ENCODE measurements around the gene CPXM1. TPM values are rescaled to one million over a fixed set of nuclear protein-coding genes. Genes with fewer than 3 reads are reported as not detected.
"Not testable (repeated sequence)": the region's sequence is repeated elsewhere in the genome, so short reads cannot be mapped to it uniquely, and the experiment has no call there.

CPXM1 gene
- polyA plus RNA-seq, 1 donor (not counting 4 experiments of a cell fraction or from before 2014, with no cell fraction given), result not detected

DNA sequence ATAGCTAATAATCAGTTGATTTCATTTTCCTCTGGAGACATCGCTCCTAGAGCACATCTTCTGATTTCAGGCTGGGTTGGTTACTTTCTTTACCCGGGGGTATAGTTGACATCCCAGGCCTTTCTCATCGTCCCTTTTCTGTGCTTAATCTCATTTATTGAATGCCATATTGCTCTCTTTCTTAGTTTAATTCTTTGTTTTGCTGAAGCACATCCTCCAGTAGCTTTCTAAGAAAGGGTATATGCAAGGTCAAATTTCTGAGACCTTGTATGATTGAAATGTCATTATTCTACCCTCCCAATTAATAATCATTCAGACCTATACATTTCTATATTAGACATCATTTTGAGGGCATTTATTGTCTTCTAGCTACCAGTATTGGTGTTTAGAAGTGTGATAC lies 11.8 kb upstream of the CPXM1 start:
- H3K27me3 ChIP-seq (ENCODE audit: control insufficient read depth, extremely low read depth, insufficient read depth, low read length), result peaks cover 9% of the 10 kb centered on the region
- dilution Hi-C loops (cut with MboI; ENCODE audit: extremely low pct_ligation_motif_present, low sequenced_read_pairs), result no loop called here
- no peak overlapping the region for H3K27ac ChIP-seq (ENCODE audit: control insufficient read depth, insufficient read depth, low read length)

DNA sequence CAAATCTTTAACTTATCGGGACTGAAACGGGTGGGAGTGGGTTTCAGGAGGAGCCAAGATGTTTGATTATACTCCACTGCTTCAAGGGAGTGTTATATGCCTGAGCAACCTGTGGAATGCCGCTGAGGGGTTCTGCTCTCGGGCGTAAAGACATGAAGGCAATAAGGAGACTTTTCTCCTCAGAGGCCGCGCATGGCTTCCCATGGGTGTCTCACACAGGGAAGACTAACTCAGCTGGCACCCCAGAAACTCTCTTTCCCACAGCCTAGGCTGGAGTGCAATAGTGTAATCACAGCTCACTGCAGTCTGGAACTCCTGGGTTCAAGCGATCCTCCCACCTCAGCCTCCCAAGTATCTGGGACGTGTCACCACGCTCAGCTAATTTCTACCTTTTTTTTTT lies 9.3 kb upstream of the CPXM1 start:
- dilution Hi-C loops (cut with MboI; ENCODE audit: extremely low pct_ligation_motif_present, low sequenced_read_pairs), result no loop called here
- FAIRE-seq, result no peak
- Histone ChIP-seq H3K27me3 (ENCODE audit: control insufficient read depth, extremely low read depth, insufficient read depth, low read length) (peaks cover 32% of the 10 kb centered on the region), H3K36me3 (ENCODE audit: control insufficient read depth in 2 of 2, extremely low read depth in 1 of 2, insufficient read depth in 2 of 2, low read length in 2 of 2) (no peaks in the 10 kb centered on the region), H4K20me1 (ENCODE audit: control insufficient read depth, extremely low read depth, insufficient read depth, low read length) (no peaks in the 10 kb centered on the region), H3K9me1 (ENCODE audit: control insufficient read depth, extremely low read depth, insufficient read depth, low read length) (no peaks in the 10 kb centered on the region), H3K4me1 (ENCODE audit: control insufficient read depth, extremely low read depth, insufficient read depth, low read length) (peaks cover 7% of the 10 kb centered on the region), H3K4me3 (ENCODE audit: control insufficient read depth in 2 of 3, extremely low read depth in 1 of 3, insufficient read depth in 2 of 3, low read depth in 1 of 3, low read length in 3 of 3) (no peak overlapping the region), H3K9ac (ENCODE audit: control insufficient read depth, extremely low read depth, insufficient read depth, low read length) (no peak overlapping the region), H3K27ac (ENCODE audit: control insufficient read depth, insufficient read depth, low read length) (no peak overlapping the region), H3K4me2 (ENCODE audit: control insufficient read depth, extremely low read depth, insufficient read depth, low read depth, low read length) (no peak overlapping the region), H2AFZ (ENCODE audit: control insufficient read depth, low read length) (no peak overlapping the region), H3K9me3 (ENCODE audit: control insufficient read depth, low read depth, low read length) (peaks cover 2% of the 10 kb centered on the region), H3K79me2 (ENCODE audit: control insufficient read depth, insufficient read depth, low read length) (no peaks in the 10 kb centered on the region)
- DNase-seq (ENCODE audit: low read depth, low spot score), result no peak
- TF ChIP-seq CTCF (optimal IDR thresholded peaks at IDR 0.05 in 1 of 3, IDR thresholded peaks at IDR 0.05 in 1 of 3, conservative IDR thresholded peaks at IDR 0.05 in 1 of 3; ENCODE audit: extremely low read depth in 1 of 3, insufficient read depth in 2 of 3, low read length in 3 of 3), result no peak
- TF ChIP-seq EZH2 (IDR thresholded peaks at IDR 0.05; ENCODE audit: low read length), result no peak

More for the DNA sequence above, 11.8 kb upstream of the CPXM1 start:
- Histone ChIP-seq H3K9me3 (ENCODE audit: control insufficient read depth, low read depth, low read length) (peaks cover 2% of the 10 kb centered on the region), H2AFZ (ENCODE audit: control insufficient read depth, low read length) (no peak overlapping the region), H3K4me2 (ENCODE audit: control insufficient read depth, extremely low read depth, insufficient read depth, low read depth, low read length) (no peak overlapping the region), H3K9ac (ENCODE audit: control insufficient read depth, extremely low read depth, insufficient read depth, low read length) (no peak overlapping the region), H3K4me3 (ENCODE audit: control insufficient read depth in 2 of 3, extremely low read depth in 1 of 3, insufficient read depth in 2 of 3, low read depth in 1 of 3, low read length in 3 of 3) (no peak overlapping the region), H3K9me1 (ENCODE audit: control insufficient read depth, extremely low read depth, insufficient read depth, low read length) (no peaks in the 10 kb centered on the region), H3K36me3 (ENCODE audit: control insufficient read depth in 2 of 2, extremely low read depth in 1 of 2, insufficient read depth in 2 of 2, low read length in 2 of 2) (no peaks in the 10 kb centered on the region), H3K79me2 (ENCODE audit: control insufficient read depth, insufficient read depth, low read length) (no peaks in the 10 kb centered on the region), H4K20me1 (ENCODE audit: control insufficient read depth, extremely low read depth, insufficient read depth, low read length) (no peaks in the 10 kb centered on the region), H3K4me1 (ENCODE audit: control insufficient read depth, extremely low read depth, insufficient read depth, low read length) (peaks cover 9% of the 10 kb centered on the region)
- DNase-seq (ENCODE audit: low read depth, low spot score) (no peak), FAIRE-seq (no peak)
- TF ChIP-seq EZH2 (IDR thresholded peaks at IDR 0.05; ENCODE audit: low read length) (no peak), CTCF (optimal IDR thresholded peaks at IDR 0.05 in 1 of 3, IDR thresholded peaks at IDR 0.05 in 1 of 3, conservative IDR thresholded peaks at IDR 0.05 in 1 of 3; ENCODE audit: extremely low read depth in 1 of 3, insufficient read depth in 2 of 3, low read length in 3 of 3) (no peak)

DNA sequence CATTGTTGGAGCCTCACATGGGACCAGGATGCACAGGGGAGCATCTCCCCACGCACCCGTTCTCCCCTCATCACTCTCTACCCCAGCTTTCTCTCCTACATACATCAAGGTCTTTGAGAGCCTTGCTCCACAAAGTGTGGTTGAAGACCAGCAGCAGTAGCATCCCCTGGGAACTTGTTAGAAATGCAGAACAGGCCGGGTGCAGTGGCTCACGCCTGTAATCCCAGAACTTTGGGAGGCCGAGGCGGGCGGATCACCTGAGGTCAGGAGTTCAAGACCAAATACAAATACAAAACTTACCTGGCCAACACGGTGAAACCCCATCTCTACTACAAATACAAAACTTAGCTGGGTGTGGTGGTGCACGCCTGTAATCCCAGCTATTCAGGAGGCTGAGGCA lies 7.5 kb upstream of the CPXM1 start:
- H3K36me3 ChIP-seq (ENCODE audit: control insufficient read depth in 2 of 2, extremely low read depth in 1 of 2, insufficient read depth in 2 of 2, low read length in 2 of 2); FAIRE-seq: not testable (repeated sequence)
- H3K27me3 ChIP-seq (ENCODE audit: control insufficient read depth, extremely low read depth, insufficient read depth, low read length), result peaks cover 50% of the 10 kb centered on the region

More for the DNA sequence above, 7.5 kb upstream of the CPXM1 start:
- H3K4me3 ChIP-seq (ENCODE audit: control insufficient read depth in 2 of 3, extremely low read depth in 1 of 3, insufficient read depth in 2 of 3, low read depth in 1 of 3, low read length in 3 of 3); H3K9ac ChIP-seq (ENCODE audit: control insufficient read depth, extremely low read depth, insufficient read depth, low read length); H3K79me2 ChIP-seq (ENCODE audit: control insufficient read depth, insufficient read depth, low read length); H3K9me3 ChIP-seq (ENCODE audit: control insufficient read depth, low read depth, low read length); H3K4me1 ChIP-seq (ENCODE audit: control insufficient read depth, extremely low read depth, insufficient read depth, low read length); DNase-seq (ENCODE audit: low read depth, low spot score); H3K4me2 ChIP-seq (ENCODE audit: control insufficient read depth, extremely low read depth, insufficient read depth, low read depth, low read length); H3K27ac ChIP-seq (ENCODE audit: control insufficient read depth, insufficient read depth, low read length); H4K20me1 ChIP-seq (ENCODE audit: control insufficient read depth, extremely low read depth, insufficient read depth, low read length); H3K9me1 ChIP-seq (ENCODE audit: control insufficient read depth, extremely low read depth, insufficient read depth, low read length); dilution Hi-C loops (cut with MboI; ENCODE audit: extremely low pct_ligation_motif_present, low sequenced_read_pairs); H2AFZ ChIP-seq (ENCODE audit: control insufficient read depth, low read length): not testable (repeated sequence)

Measured in keratinocyte (primary cell).